ENCODE measurements around the gene IRF1.

Gene IRF1

DNA sequence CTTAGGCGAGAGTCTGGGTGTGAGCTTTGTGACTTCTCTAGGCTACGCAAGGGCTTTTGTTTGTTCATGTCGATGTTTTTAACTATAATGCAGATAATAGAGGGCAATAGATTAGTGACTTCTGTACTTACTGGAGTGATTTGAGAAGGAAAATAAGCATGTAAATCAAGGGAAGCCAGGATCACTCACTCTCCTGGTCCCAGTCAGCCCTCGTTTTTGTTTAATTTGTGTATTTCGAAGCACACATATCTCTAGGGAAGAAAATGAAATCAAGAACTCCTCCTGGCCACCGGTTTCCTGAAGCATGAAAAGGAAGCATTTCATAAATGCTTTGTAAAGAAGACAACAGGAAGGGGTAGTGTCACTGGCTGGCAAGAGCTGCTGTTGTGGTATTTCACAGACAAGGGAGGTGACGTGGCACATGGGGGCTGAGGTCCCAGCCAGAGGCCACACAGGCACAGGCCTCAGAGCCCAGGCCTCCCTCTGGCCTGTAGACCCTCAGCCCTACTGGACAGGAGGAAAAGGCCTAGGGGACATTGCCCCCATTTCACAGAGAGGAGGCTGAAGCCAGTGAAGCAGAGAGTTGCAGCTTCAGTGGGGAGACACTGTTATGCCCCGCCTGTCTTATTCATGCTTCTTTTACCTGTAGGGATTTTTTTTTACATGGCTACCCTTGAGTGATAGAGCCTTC, 34.1 kb downstream of the IRF1 start:
- TF ChIP-seq, protein P1, sequence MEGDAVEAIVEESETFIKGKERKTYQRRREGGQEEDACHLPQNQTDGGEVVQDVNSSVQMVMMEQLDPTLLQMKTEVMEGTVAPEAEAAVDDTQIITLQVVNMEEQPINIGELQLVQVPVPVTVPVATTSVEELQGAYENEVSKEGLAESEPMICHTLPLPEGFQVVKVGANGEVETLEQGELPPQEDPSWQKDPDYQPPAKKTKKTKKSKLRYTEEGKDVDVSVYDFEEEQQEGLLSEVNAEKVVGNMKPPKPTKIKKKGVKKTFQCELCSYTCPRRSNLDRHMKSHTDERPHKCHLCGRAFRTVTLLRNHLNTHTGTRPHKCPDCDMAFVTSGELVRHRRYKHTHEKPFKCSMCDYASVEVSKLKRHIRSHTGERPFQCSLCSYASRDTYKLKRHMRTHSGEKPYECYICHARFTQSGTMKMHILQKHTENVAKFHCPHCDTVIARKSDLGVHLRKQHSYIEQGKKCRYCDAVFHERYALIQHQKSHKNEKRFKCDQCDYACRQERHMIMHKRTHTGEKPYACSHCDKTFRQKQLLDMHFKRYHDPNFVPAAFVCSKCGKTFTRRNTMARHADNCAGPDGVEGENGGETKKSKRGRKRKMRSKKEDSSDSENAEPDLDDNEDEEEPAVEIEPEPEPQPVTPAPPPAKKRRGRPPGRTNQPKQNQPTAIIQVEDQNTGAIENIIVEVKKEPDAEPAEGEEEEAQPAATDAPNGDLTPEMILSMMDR (IDR thresholded peaks at IDR 0.05; ENCODE audit: control insufficient read depth, insufficient read depth, low read depth, low read length, missing control alignments) = no peak
- DNase-seq (ENCODE audit: low read depth) = no peak
- no peak overlapping the region for H3K4me3 ChIP-seq (ENCODE audit: control insufficient read depth, low read depth, low read length)

DNA sequence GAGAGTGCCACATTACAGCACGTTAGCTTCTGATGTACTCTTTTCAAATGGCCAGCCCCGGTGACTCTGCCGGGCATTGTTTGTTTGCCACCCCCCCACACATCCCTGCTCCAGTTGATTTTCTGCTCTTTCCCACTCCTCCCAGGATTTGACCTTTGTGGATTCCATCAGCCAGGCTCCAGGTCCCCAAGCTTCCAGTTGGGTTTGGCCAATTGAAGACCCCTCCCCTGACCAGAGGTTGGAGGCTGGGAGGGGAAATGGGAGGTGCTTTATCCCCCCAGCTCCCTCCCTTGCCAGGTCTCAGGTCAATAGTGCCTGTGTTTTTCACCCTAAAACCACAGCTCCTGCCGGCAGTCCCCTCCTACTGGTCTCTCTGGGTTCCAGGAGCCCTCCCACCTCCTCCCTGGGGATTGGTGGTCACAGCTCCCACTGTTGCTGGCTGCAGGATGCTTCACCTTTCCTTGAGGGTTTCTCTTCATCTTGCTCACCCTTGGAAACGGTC, 34.9 kb downstream of the IRF1 start:
- DNase-seq (ENCODE audit: low read depth) = no peak
- TF ChIP-seq, protein P1 (IDR thresholded peaks at IDR 0.05; ENCODE audit: control insufficient read depth, insufficient read depth, low read depth, low read length, missing control alignments) = no peak
- no peak overlapping the region for H3K4me3 ChIP-seq (ENCODE audit: control insufficient read depth, low read depth, low read length)

DNA sequence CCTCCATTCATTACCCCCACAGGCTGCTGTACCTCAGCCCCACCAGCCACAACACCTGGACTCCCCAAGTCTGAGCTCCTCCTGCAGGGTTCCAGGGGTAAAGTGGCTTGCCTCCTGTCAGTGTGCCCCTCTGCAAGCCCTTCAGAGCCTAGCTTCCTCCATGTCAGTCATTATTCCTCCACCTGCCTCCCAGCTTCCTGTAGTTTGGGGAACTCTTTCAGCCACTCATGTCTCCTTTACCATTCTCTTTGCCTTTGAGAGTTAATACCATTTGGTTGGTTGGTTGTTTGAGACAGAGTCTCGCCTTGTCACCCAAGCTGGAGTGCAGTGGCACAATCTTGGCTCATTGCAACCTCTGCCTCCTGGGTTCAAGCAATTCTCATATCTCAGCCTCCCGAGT, 36.2 kb downstream of the IRF1 start:
- no peak for DNase-seq (ENCODE audit: low read depth)
- TF ChIP-seq, protein P1 (IDR thresholded peaks at IDR 0.05; ENCODE audit: control insufficient read depth, insufficient read depth, low read depth, low read length, missing control alignments) = no peak
- H3K4me3 ChIP-seq (ENCODE audit: control insufficient read depth, low read depth, low read length) = no peak overlapping the region

DNA sequence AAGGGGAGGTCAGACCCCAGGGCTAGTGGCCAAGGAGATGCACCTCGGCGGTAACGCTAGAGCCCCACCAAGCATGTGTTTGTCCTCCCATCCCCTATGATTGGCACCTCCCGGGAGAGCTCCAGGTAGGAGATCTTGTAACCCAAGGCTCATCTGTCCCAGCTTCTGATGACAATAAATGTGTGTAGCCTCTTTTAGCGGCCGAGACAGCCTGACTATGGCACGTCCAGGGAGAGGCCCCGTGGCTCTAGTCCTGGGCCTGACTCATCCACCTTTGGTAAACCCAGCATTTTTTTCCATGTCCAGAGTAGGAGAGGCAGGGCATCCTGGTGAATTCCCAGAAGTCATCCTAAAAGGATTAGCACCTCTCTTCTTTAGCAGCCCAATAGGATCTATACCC, 39.2 kb downstream of the IRF1 start:
- TF ChIP-seq, protein P1 (IDR thresholded peaks at IDR 0.05; ENCODE audit: control insufficient read depth, insufficient read depth, low read depth, low read length, missing control alignments) = no peak
- no peak overlapping the region for H3K4me3 ChIP-seq (ENCODE audit: control insufficient read depth, low read depth, low read length)
- no peak for DNase-seq (ENCODE audit: low read depth)

DNA sequence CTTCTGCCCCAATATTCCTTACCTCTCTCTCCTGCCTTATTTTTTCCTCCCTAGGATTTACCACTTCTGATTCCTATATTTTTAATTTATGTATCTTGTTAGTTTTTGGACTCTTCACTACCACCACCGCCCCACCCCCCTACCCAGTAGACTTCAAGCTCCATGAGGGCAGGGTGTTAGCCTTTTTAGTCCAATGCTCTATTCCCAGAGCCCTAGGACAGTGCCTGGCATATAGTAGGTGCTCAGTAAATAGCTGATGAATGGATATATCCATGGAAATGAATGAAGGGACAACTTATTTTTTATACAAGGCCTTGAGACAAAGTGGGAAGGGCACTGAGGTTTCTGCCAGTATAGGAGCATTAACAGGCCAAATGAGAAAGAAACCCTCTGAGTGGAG, 41.5 kb downstream of the IRF1 start:
- no peak for DNase-seq (ENCODE audit: low read depth)
- TF ChIP-seq, protein P1 (IDR thresholded peaks at IDR 0.05; ENCODE audit: control insufficient read depth, insufficient read depth, low read depth, low read length, missing control alignments) = no peak
- no peak overlapping the region for H3K4me3 ChIP-seq (ENCODE audit: control insufficient read depth, low read depth, low read length)

DNA sequence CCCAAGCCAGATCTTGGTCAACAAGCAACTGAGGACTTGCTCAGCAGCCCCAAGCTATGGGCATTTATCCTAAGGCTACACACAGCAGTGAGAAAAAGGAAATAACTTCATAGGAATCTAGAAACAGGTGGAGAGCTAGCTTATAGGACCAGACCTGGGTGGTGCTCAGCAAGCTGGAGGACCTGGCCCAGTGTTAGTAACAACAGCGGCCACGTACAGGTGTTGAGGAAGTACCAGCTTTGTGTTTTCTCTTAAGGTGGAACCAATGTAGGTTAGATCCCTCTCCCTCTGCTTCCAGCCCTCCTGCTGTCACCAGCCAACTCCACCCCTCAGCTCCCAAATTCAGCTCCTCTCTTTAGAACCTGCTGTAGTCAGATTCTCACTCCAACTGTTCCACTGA, 43.4 kb downstream of the IRF1 start:
- no peak for DNase-seq (ENCODE audit: low read depth)
- TF ChIP-seq, protein P1 (IDR thresholded peaks at IDR 0.05; ENCODE audit: control insufficient read depth, insufficient read depth, low read depth, low read length, missing control alignments) = no peak

More for the DNA sequence above, 43.4 kb downstream of the IRF1 start:
- H3K4me3 ChIP-seq (ENCODE audit: control insufficient read depth, low read depth, low read length) = no peak overlapping the region
